GM18498 (cell line): Measurements from ENCODE around the gene RSKR.
"Not testable (repeated sequence)": the region's sequence is repeated elsewhere in the genome, so short reads cannot be mapped to it uniquely, and the experiment has no call there.

Experiments
- ATAC-seq: cut with Tn5 transposase; IDR thresholded peaks from one replicate; pipeline ENCODE4 v1.9.1; 2021; ENCODE audit warnings: mild to moderate bottlenecking, moderate library complexity; ENCODE audit not compliant: unreplicated experiment

The RSKR gene

GRCh38 chr17:28623696-28624095 lies 9.7 kb upstream of the RSKR start:
- no peak for ATAC-seq

GRCh38 chr17:28622186-28622585 lies 8.2 kb upstream of the RSKR start:
- ATAC-seq = no peak

- ATAC-seq = no peak
Observed at GRCh38 chr17:28620010-28620409, 6.0 kb upstream of the RSKR start.

- no peak for ATAC-seq
Observed at GRCh38 chr17:28618464-28618863, 4.5 kb upstream of the RSKR start.

- no peak for ATAC-seq
Observed at GRCh38 chr17:28616281-28616680, 2.3 kb upstream of the RSKR start.

- ATAC-seq = no peak
Observed at GRCh38 chr17:28615260-28615940, 1.4 kb upstream of the RSKR start.

- ATAC-seq = no peak
Observed at GRCh38 chr17:28612936-28613872, 781 bp downstream of the RSKR start.

- no peak for ATAC-seq
Observed at GRCh38 chr17:28612531-28612930, 1.5 kb downstream of the RSKR start.

GRCh38 chr17:28610376-28610775 lies 3.6 kb downstream of the RSKR start:
- no peak for ATAC-seq

- ATAC-seq = not testable (repeated sequence)
Observed at GRCh38 chr17:28604031-28604430, 10.0 kb downstream of the RSKR start.

GRCh38 chr17:28599311-28600184 lies 14.4 kb downstream of the RSKR start:
- peak; percentile 37 for ATAC-seq

- peak; percentile 87 for ATAC-seq
Observed at GRCh38 chr17:28598799-28599310, 15.1 kb downstream of the RSKR start, which contains the start of gene SPAG5. SPAG5 (minus strand) TSS chr17:28599025; CDS start chr17:28598946, 79 bp downstream.

GRCh38 chr17:28598389-28598788 lies 15.6 kb downstream of the RSKR start:
- peak; percentile 14 for ATAC-seq

- no peak for ATAC-seq
Observed at GRCh38 chr17:28597606-28598383, 16.2 kb downstream of the RSKR start.

- ATAC-seq = no peak
Observed at GRCh38 chr17:28592260-28592659, 21.7 kb downstream of the RSKR start.

GRCh38 chr17:28585851-28586250 lies 28.1 kb downstream of the RSKR start:
- ATAC-seq = no peak

- ATAC-seq = no peak
Observed at GRCh38 chr17:28584434-28584833, 29.6 kb downstream of the RSKR start.

GRCh38 chr17:28582513-28582912 lies 31.5 kb downstream of the RSKR start:
- ATAC-seq = no peak

GRCh38 chr17:28580959-28581358 lies 33.0 kb downstream of the RSKR start:
- no peak for ATAC-seq

- no peak for ATAC-seq
Observed at GRCh38 chr17:28579526-28579925, 34.5 kb downstream of the RSKR start.
